NCI-H748 (cell line): Measurements from ENCODE around the gene KIRREL2.
"Not testable (repeated sequence)": the region's sequence is repeated elsewhere in the genome, so short reads cannot be mapped to it uniquely, and the experiment has no call there.

ENCODE experiments used
- DNase-seq: peaks from one replicate; lab custom pipeline; 2025; ENCODE audit not compliant: unreplicated experiment; lab: John Stamatoyannopoulos, UW

Gene KIRREL2

GRCh38 chr19:35868823-35869326 is 12.2 kb downstream of the KIRREL2 start:
- DNase-seq: no peak

GRCh38 chr19:35869327-35870123 is 12.8 kb downstream of the KIRREL2 start:
- DNase-seq: peak; percentile 99

GRCh38 chr19:35870124-35870736 is 13.5 kb downstream of the KIRREL2 start:
- not testable (repeated sequence) for DNase-seq

GRCh38 chr19:35870798-35871197 is 14.1 kb downstream of the KIRREL2 start:
- no peak for DNase-seq

GRCh38 chr19:35871611-35872010 is 14.9 kb downstream of the KIRREL2 start:
- no peak for DNase-seq

GRCh38 chr19:35872180-35872579 is 15.5 kb downstream of the KIRREL2 start:
- no peak for DNase-seq

- no peak for DNase-seq
Observed at GRCh38 chr19:35874392-35874930, 17.8 kb downstream of the KIRREL2 start.

- no peak for DNase-seq
Observed at GRCh38 chr19:35879068-35879467, 22.4 kb downstream of the KIRREL2 start.

GRCh38 chr19:35879770-35880317 is 23.1 kb downstream of the KIRREL2 start:
- DNase-seq: peak; percentile 87

GRCh38 chr19:35882114-35882832 is 25.6 kb downstream of the KIRREL2 start:
- peak; percentile 75 for DNase-seq

GRCh38 chr19:35883882-35884281 is 27.2 kb downstream of the KIRREL2 start:
- no peak for DNase-seq

- DNase-seq: no peak
Observed at GRCh38 chr19:35885225-35885738, 28.6 kb downstream of the KIRREL2 start.

GRCh38 chr19:35885904-35886303 is 29.2 kb downstream of the KIRREL2 start:
- DNase-seq: no peak

GRCh38 chr19:35887197-35887596 is 30.5 kb downstream of the KIRREL2 start:
- DNase-seq: no peak

- no peak for DNase-seq
Observed at GRCh38 chr19:35888398-35888797, 31.7 kb downstream of the KIRREL2 start.

- DNase-seq: no peak
Observed at GRCh38 chr19:35889370-35890112, 32.8 kb downstream of the KIRREL2 start.

GRCh38 chr19:35890113-35890650 is 33.5 kb downstream of the KIRREL2 start:
- no peak for DNase-seq

GRCh38 chr19:35891819-35892218 is 35.1 kb downstream of the KIRREL2 start:
- not testable (repeated sequence) for DNase-seq

- DNase-seq: no peak
Observed at GRCh38 chr19:35894342-35894741, 37.6 kb downstream of the KIRREL2 start.
